WTC11 (cell line): ENCODE measurements around the gene LCA5. TPM values are rescaled to one million over a fixed set of nuclear protein-coding genes. Genes with fewer than 3 reads are reported as not detected.
A peak's percentile ranks its signal among the peaks of the same experiment; 100 is the strongest.

Experiments
- AR ChIP-seq: fragments of 250-450 bp; sonication (Bioruptor Pico); IDR thresholded peaks from 2 replicates; pipeline ENCODE4 v1.9.0; 2021; ENCODE audit warnings: mild to moderate bottlenecking
- ATF6 ChIP-seq: sonication (generic); formaldehyde crosslinking; IDR thresholded peaks from 2 replicates; pipeline ENCODE4 v1.8.1; 2023; ENCODE audit warnings: mild to moderate bottlenecking, missing genetic modification reagents
- CDX4 ChIP-seq: fragments of 250-450 bp; sonication (Bioruptor Pico); IDR thresholded peaks from 2 replicates; pipeline ENCODE4 v1.9.0; 2021; ENCODE audit warnings: moderate library complexity, mild to moderate bottlenecking, inconsistent platforms, borderline replicate concordance
- EMX1 ChIP-seq: fragments of 250-450 bp; sonication (Bioruptor Pico); IDR thresholded peaks from 2 replicates; pipeline ENCODE4 v1.8.0; 2021; ENCODE audit warnings: mild to moderate bottlenecking
- ESRRA ChIP-seq: sonication (generic); formaldehyde crosslinking; IDR thresholded peaks from 2 replicates; pipeline ENCODE4 v1.8.1; 2022; ENCODE audit warnings: mild to moderate bottlenecking, missing genetic modification reagents, borderline replicate concordance
- FOXK1 ChIP-seq: sonication (generic); formaldehyde crosslinking; IDR thresholded peaks from 2 replicates; pipeline ENCODE4 v1.8.0; 2022; ENCODE audit warnings: mild to moderate bottlenecking, moderate library complexity, missing genetic modification reagents
- FOXP1 ChIP-seq: sonication (generic); formaldehyde crosslinking; IDR thresholded peaks from 2 replicates; pipeline ENCODE4 v1.8.0; 2022; ENCODE audit warnings: missing genetic modification reagents, mild to moderate bottlenecking, moderate library complexity, borderline replicate concordance
- HMGA2 ChIP-seq: fragments of 250-450 bp; sonication (Bioruptor Pico); IDR thresholded peaks from 2 replicates; pipeline ENCODE4 v1.4.0; 2021; ENCODE audit warnings: mild to moderate bottlenecking, moderate library complexity
- JUN ChIP-seq: sonication (generic); formaldehyde crosslinking; IDR thresholded peaks from 2 replicates; pipeline ENCODE4 v1.8.0; 2023; ENCODE audit warnings: mild to moderate bottlenecking, missing genetic modification reagents
- KAT7 ChIP-seq: sonication (generic); formaldehyde crosslinking; IDR thresholded peaks from 2 replicates; pipeline ENCODE4 v1.8.1; 2023; ENCODE audit warnings: missing genetic modification reagents, mild to moderate bottlenecking, borderline replicate concordance
- MAX ChIP-seq: sonication (generic); formaldehyde crosslinking; IDR thresholded peaks from 2 replicates; pipeline ENCODE4 v1.8.0; 2022; ENCODE audit warnings: mild to moderate bottlenecking, missing genetic modification reagents
- NR2C2 ChIP-seq: sonication (generic); formaldehyde crosslinking; IDR thresholded peaks from 2 replicates; pipeline ENCODE4 v1.8.0; 2022; ENCODE audit warnings: mild to moderate bottlenecking, missing genetic modification reagents
- SP1 ChIP-seq: sonication (generic); formaldehyde crosslinking; conservative IDR thresholded peaks from 2 replicates; pipeline ENCODE4 v1.8.1; 2022; ENCODE audit warnings: missing genetic modification reagents
- TCF7 ChIP-seq: sonication (generic); formaldehyde crosslinking; IDR thresholded peaks from 2 replicates; pipeline ENCODE4 v1.8.0; 2022; ENCODE audit warnings: mild to moderate bottlenecking, low read depth, missing genetic modification reagents, moderate library complexity
- USF1 ChIP-seq: sonication (generic); formaldehyde crosslinking; IDR thresholded peaks from 2 replicates; pipeline ENCODE4 v1.8.0; 2022; ENCODE audit warnings: mild to moderate bottlenecking, missing genetic modification reagents
- ZNF425 ChIP-seq: fragments of 250-450 bp; sonication (Bioruptor Pico); conservative IDR thresholded peaks from 2 replicates; pipeline ENCODE4 v1.9.0; 2021; ENCODE audit warnings: mild to moderate bottlenecking
- total RNA-seq: library from RNA; stranded (reverse); gene quantifications from 3 replicates; pipeline ENCODE4 v1.2.3, GENCODE V29; 2021
- TF ChIP-seq, protein P1 (sequence below): fragments of 250-450 bp; sonication (Bioruptor Pico); IDR thresholded peaks from 2 replicates; pipeline ENCODE4 v1.9.0; 2021; ENCODE audit warnings: mild to moderate bottlenecking, borderline replicate concordance
- TF ChIP-seq, protein P2 (sequence below): sonication (generic); formaldehyde crosslinking; conservative IDR thresholded peaks from 2 replicates; pipeline ENCODE4 v1.8.1; 2022; ENCODE audit warnings: mild to moderate bottlenecking, missing genetic modification reagents
- TF ChIP-seq, protein P3 (sequence below): sonication (generic); formaldehyde crosslinking; IDR thresholded peaks from 2 replicates; pipeline ENCODE4 v1.8.1; 2023; ENCODE audit warnings: mild to moderate bottlenecking, missing genetic modification reagents, borderline replicate concordance

LCA5 gene
- total RNA-seq, 1 experiment from 2014 or later: 3.8 TPM

GRCh38 chr6:79536954-79537747 lies at the start of gene LCA5 (continued):
- TF ChIP-seq, protein P1, sequence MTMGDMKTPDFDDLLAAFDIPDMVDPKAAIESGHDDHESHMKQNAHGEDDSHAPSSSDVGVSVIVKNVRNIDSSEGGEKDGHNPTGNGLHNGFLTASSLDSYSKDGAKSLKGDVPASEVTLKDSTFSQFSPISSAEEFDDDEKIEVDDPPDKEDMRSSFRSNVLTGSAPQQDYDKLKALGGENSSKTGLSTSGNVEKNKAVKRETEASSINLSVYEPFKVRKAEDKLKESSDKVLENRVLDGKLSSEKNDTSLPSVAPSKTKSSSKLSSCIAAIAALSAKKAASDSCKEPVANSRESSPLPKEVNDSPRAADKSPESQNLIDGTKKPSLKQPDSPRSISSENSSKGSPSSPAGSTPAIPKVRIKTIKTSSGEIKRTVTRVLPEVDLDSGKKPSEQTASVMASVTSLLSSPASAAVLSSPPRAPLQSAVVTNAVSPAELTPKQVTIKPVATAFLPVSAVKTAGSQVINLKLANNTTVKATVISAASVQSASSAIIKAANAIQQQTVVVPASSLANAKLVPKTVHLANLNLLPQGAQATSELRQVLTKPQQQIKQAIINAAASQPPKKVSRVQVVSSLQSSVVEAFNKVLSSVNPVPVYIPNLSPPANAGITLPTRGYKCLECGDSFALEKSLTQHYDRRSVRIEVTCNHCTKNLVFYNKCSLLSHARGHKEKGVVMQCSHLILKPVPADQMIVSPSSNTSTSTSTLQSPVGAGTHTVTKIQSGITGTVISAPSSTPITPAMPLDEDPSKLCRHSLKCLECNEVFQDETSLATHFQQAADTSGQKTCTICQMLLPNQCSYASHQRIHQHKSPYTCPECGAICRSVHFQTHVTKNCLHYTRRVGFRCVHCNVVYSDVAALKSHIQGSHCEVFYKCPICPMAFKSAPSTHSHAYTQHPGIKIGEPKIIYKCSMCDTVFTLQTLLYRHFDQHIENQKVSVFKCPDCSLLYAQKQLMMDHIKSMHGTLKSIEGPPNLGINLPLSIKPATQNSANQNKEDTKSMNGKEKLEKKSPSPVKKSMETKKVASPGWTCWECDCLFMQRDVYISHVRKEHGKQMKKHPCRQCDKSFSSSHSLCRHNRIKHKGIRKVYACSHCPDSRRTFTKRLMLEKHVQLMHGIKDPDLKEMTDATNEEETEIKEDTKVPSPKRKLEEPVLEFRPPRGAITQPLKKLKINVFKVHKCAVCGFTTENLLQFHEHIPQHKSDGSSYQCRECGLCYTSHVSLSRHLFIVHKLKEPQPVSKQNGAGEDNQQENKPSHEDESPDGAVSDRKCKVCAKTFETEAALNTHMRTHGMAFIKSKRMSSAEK (CRISPR knock-in tag): no peak
- TF ChIP-seq AR (no peak), JUN (CRISPR knock-in tag) (peak; percentile 39; the same call in 1 of the 2 replicates), ESRRA (CRISPR knock-in tag) (no peak), USF1 (no peak; the same call in 1 of the 2 replicates), FOXK1 (CRISPR knock-in tag) (peak; percentile 73), MAX (CRISPR knock-in tag) (peak; percentile 74; the same call in 1 of the 2 replicates), CDX4 (CRISPR knock-in tag) (no peak), FOXP1 (peak; percentile 62; the same call in 1 of the 2 replicates), EMX1 (CRISPR knock-in tag) (no peak), NR2C2 (CRISPR knock-in tag) (0 out of 2 replicates have a peak, but pooled peaks have one; percentile 28), ATF6 (no peak), ZNF425 (CRISPR knock-in tag) (no peak), TCF7 (CRISPR knock-in tag) (no peak), SP1 (CRISPR knock-in tag) (peak; percentile 79), KAT7 (CRISPR knock-in tag) (no peak), HMGA2 (no peak)
- TF ChIP-seq, protein P2, sequence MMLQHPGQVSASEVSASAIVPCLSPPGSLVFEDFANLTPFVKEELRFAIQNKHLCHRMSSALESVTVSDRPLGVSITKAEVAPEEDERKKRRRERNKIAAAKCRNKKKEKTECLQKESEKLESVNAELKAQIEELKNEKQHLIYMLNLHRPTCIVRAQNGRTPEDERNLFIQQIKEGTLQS (CRISPR knock-in tag): no peak
- TF ChIP-seq, protein P3, sequence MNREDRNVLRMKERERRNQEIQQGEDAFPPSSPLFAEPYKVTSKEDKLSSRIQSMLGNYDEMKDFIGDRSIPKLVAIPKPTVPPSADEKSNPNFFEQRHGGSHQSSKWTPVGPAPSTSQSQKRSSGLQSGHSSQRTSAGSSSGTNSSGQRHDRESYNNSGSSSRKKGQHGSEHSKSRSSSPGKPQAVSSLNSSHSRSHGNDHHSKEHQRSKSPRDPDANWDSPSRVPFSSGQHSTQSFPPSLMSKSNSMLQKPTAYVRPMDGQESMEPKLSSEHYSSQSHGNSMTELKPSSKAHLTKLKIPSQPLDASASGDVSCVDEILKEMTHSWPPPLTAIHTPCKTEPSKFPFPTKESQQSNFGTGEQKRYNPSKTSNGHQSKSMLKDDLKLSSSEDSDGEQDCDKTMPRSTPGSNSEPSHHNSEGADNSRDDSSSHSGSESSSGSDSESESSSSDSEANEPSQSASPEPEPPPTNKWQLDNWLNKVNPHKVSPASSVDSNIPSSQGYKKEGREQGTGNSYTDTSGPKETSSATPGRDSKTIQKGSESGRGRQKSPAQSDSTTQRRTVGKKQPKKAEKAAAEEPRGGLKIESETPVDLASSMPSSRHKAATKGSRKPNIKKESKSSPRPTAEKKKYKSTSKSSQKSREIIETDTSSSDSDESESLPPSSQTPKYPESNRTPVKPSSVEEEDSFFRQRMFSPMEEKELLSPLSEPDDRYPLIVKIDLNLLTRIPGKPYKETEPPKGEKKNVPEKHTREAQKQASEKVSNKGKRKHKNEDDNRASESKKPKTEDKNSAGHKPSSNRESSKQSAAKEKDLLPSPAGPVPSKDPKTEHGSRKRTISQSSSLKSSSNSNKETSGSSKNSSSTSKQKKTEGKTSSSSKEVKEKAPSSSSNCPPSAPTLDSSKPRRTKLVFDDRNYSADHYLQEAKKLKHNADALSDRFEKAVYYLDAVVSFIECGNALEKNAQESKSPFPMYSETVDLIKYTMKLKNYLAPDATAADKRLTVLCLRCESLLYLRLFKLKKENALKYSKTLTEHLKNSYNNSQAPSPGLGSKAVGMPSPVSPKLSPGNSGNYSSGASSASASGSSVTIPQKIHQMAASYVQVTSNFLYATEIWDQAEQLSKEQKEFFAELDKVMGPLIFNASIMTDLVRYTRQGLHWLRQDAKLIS (CRISPR knock-in tag): no peak
